ENCODE results near the gene OTUD6A. TPM values are rescaled to one million over a fixed set of nuclear protein-coding genes. Genes with fewer than 3 reads are reported as not detected.

The OTUD6A gene
- total RNA-seq, 1 donor from 2014 or later: not detected

DNA sequence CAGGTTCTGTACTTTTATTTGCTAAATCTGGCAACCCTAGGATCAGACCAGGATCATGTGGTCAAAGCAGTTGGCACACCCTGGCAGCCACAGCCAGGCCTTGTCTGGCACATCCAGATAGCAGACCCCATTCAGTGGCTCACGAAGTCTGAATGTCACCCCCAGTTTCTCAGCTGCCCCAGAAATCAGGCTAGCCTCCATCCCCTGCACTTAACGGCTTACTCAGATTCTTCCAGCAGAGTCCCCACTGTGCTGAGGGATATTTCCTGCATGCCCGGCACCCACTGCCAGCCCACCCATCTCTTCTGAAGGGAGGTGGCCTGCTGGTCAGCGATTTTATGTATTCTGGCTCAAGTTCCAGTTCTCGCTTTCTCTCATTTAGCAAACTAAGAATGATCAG lies 7.9 kb upstream of the OTUD6A start:
- no peak overlapping the region for H3K4me3 Mint-ChIP-seq
- TF ChIP-seq, protein P1, sequence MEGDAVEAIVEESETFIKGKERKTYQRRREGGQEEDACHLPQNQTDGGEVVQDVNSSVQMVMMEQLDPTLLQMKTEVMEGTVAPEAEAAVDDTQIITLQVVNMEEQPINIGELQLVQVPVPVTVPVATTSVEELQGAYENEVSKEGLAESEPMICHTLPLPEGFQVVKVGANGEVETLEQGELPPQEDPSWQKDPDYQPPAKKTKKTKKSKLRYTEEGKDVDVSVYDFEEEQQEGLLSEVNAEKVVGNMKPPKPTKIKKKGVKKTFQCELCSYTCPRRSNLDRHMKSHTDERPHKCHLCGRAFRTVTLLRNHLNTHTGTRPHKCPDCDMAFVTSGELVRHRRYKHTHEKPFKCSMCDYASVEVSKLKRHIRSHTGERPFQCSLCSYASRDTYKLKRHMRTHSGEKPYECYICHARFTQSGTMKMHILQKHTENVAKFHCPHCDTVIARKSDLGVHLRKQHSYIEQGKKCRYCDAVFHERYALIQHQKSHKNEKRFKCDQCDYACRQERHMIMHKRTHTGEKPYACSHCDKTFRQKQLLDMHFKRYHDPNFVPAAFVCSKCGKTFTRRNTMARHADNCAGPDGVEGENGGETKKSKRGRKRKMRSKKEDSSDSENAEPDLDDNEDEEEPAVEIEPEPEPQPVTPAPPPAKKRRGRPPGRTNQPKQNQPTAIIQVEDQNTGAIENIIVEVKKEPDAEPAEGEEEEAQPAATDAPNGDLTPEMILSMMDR (conservative IDR thresholded peaks at IDR 0.05): no peak
- DNase-seq (ENCODE audit: low read depth, low spot score): no peak
- H3K36me3 Mint-ChIP-seq (ENCODE audit: low read depth): no peaks in the 10 kb centered on the region
- H3K9me3 Mint-ChIP-seq: no peaks in the 10 kb centered on the region
- H3K27me3 Mint-ChIP-seq (ENCODE audit: low read depth): no peaks in the 10 kb centered on the region
- H3K27ac Mint-ChIP-seq (ENCODE audit: unreplicated experiment): no peak overlapping the region
- no peaks in the 10 kb centered on the region for H3K4me1 Mint-ChIP-seq

DNA sequence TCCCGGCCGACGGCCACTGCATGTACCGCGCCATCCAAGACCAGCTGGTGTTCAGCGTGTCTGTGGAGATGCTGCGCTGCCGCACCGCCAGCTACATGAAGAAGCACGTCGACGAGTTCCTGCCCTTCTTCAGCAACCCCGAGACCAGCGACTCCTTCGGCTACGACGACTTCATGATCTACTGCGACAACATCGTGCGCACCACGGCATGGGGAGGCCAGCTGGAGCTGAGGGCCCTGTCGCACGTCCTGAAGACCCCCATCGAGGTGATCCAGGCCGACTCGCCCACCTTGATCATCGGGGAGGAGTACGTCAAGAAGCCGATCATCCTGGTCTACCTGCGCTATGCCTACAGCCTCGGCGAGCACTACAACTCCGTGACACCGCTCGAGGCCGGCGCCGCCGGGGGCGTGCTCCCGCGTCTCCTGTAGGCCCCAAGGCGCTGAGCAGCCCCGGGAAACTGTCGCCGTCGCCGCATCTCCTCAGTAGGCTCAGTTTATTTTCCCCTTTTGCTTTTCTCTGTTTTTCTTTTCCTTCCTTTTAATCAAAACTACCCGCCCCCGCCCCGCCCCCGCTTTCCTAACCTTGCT lies 799 bp downstream of the OTUD6A start:
- Mint-ChIP-seq H3K4me3 (no peak overlapping the region), H3K27me3 (ENCODE audit: low read depth) (no peaks in the 10 kb centered on the region), H3K27ac (ENCODE audit: unreplicated experiment) (no peak overlapping the region), H3K4me1 (no peaks in the 10 kb centered on the region), H3K9me3 (peaks cover 11% of the 10 kb centered on the region), H3K36me3 (ENCODE audit: low read depth) (peaks cover 4% of the 10 kb centered on the region)
- TF ChIP-seq, protein P1 (conservative IDR thresholded peaks at IDR 0.05): no peak
- no peak for DNase-seq (ENCODE audit: low read depth, low spot score)

DNA sequence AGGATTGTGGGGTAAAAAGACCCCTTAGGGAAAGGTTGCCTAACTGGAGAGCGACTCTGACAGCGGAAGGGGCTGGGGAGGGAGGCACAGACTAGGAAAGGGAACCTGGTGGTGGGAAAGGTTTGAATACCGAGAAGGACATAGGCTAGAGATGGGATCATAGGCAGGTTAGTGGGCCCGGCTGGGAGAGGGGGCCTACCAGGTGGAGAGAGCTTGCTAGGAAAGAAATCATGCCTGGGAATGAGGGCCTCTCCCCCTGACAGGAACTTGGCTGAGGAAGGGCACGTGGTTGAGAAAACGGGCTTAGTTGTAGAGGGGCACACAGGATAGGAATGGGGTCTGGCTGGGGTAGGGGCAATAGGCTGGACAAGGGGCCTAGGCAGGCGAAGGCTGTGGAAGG lies 4.4 kb downstream of the OTUD6A start:
- Mint-ChIP-seq H3K4me1 (no peaks in the 10 kb centered on the region), H3K36me3 (ENCODE audit: low read depth) (peaks cover 4% of the 10 kb centered on the region), H3K4me3 (no peak overlapping the region), H3K27me3 (ENCODE audit: low read depth) (no peaks in the 10 kb centered on the region), H3K27ac (ENCODE audit: unreplicated experiment) (peak overlapping the region; percentile 50), H3K9me3 (peaks cover 8% of the 10 kb centered on the region)
- TF ChIP-seq, protein P1 (conservative IDR thresholded peaks at IDR 0.05): no peak
- DNase-seq (ENCODE audit: low read depth, low spot score): no peak

DNA sequence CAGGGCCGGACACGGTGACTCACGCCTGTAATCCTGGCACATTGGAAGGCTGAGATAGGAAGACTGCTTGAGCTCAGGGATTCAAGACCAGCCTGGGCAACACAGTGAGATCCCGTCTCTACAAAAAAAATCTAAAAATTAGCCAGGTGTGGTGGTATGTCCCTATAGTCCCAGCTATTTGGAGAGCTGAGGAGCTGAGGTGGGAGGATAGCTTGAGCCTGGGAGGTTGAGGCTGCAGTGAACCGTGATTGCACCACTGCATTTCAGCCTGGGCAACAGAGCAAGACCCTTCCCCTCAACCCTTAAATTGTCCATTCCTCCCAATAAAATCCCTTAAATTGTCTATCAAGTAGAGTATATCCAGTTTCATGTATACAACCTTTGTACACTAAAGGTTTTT lies 17.0 kb downstream of the OTUD6A start:
- TF ChIP-seq, protein P1 (conservative IDR thresholded peaks at IDR 0.05): no peak
- H3K36me3 Mint-ChIP-seq (ENCODE audit: low read depth): peaks cover 2% of the 10 kb centered on the region
- no peaks in the 10 kb centered on the region for H3K4me1 Mint-ChIP-seq
- peaks cover 2% of the 10 kb centered on the region for H3K9me3 Mint-ChIP-seq
- no peaks in the 10 kb centered on the region for H3K27me3 Mint-ChIP-seq (ENCODE audit: low read depth)
- no peak overlapping the region for H3K27ac Mint-ChIP-seq (ENCODE audit: unreplicated experiment)
- H3K4me3 Mint-ChIP-seq: no peak overlapping the region
- DNase-seq (ENCODE audit: low read depth, low spot score): no peak

DNA sequence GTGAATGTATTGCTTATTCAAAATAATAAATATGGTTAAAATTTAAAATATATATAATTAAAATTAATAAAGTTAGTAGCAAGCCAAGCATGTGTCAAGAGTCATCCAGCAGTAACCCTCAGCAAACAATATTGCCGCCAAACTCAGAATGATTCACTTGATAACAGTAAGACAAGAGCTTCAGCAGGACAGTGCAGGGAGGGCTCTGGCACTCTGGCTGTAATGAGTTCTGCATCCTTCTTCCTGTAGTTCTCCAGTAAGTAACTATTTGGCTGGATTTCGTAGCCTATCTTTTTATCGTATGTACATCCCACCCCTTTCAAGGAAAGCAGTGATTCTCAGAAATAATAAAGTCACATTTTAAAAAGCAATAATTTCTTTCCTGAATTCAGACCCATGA lies 17.6 kb downstream of the OTUD6A start:
- no peaks in the 10 kb centered on the region for H3K27me3 Mint-ChIP-seq (ENCODE audit: low read depth)
- no peaks in the 10 kb centered on the region for H3K4me1 Mint-ChIP-seq
- H3K9me3 Mint-ChIP-seq: peaks cover 2% of the 10 kb centered on the region
- peaks cover 2% of the 10 kb centered on the region for H3K36me3 Mint-ChIP-seq (ENCODE audit: low read depth)
- no peak overlapping the region for H3K27ac Mint-ChIP-seq (ENCODE audit: unreplicated experiment)
- TF ChIP-seq, protein P1 (conservative IDR thresholded peaks at IDR 0.05): no peak
- DNase-seq (ENCODE audit: low read depth, low spot score): no peak
- no peak overlapping the region for H3K4me3 Mint-ChIP-seq
